OCI-LY3 (cell line): ENCODE data around the gene EFCAB13.

ENCODE experiments used
- H2AFZ ChIP-seq: fragments of 200-600, 300-600 bp; shearing (Covaris generic); 2 replicates; pipeline ENCODE4 v1.6.0; 2014; ENCODE audit warnings: antibody characterized with exemption, low read depth, low read length
- H3K27ac ChIP-seq: fragments of 200-600, 300-600 bp; sonication (generic); 2 replicates; pipeline ENCODE4 v1.5.1; 2014; ENCODE audit warnings: mild to moderate bottlenecking, low read length, moderate library complexity, mixed read lengths
- H3K27me3 ChIP-seq: fragments of 200-600, 300-600 bp; sonication (generic); 2 replicates; pipeline ENCODE4 v1.6.1; 2014; ENCODE audit warnings: low read depth, low read length, mixed read lengths
- H3K36me3 ChIP-seq: fragments of 200-600, 300-600 bp; sonication (generic); replicated peaks from 2 replicates; pipeline ENCODE3; 2014; ENCODE audit warnings: low read depth, low read length, mixed read lengths
- H3K4me1 ChIP-seq: fragments of 300-600, 200-600 bp; sonication (generic); 2 replicates; pipeline ENCODE4 v1.6.1; 2014; ENCODE audit warnings: low read length, mixed read lengths
- H3K4me2 ChIP-seq: fragments of 200-600, 300-600 bp; sonication (generic); 2 replicates; pipeline ENCODE4 v1.6.1; 2014; ENCODE audit warnings: low read length, mixed read lengths
- H3K4me3 ChIP-seq: fragments of 300-600, 200-600 bp; sonication (generic); 2 replicates; pipeline ENCODE4 v1.5.1; 2014; ENCODE audit warnings: antibody characterized with exemption, mild to moderate bottlenecking, low read length, moderate library complexity
- H3K79me2 ChIP-seq: fragments of 300-600, 200-600 bp; shearing (Covaris generic); 2 replicates; pipeline ENCODE4 v1.6.1; 2014; ENCODE audit warnings: mild to moderate bottlenecking, low read length, mixed read lengths
- H3K9ac ChIP-seq: fragments of 300-600, 200-600 bp; shearing (Covaris generic); 2 replicates; pipeline ENCODE4 v1.6.0; 2014; ENCODE audit warnings: mild to moderate bottlenecking, low read length, moderate library complexity
- H3K9me3 ChIP-seq: fragments of 200-600, 300-600 bp; shearing (Covaris generic); 2 replicates; pipeline ENCODE4 v1.6.1; 2014; ENCODE audit warnings: low read length, mixed read lengths; ENCODE audit not compliant: insufficient read depth
- H4K20me1 ChIP-seq: fragments of 200-600, 300-600 bp; sonication (generic); 2 replicates; pipeline ENCODE4 v1.6.1; 2016; ENCODE audit warnings: low read length, mixed read lengths; ENCODE audit not compliant: insufficient read depth
- CTCF ChIP-seq: fragments of 200-600, 300-600 bp; sonication (generic); IDR thresholded peaks from 2 replicates; pipeline ENCODE4 v1.5.1; 2014; ENCODE audit warnings: antibody characterized with exemption, low read length, low read depth
- EZH2phosphoT487 ChIP-seq: fragments of 200-600 bp; shearing (Covaris generic); IDR thresholded peaks from 2 replicates; pipeline ENCODE4 v1.6.1; 2018; ENCODE audit warnings: antibody characterized with exemption, mixed run types, low read depth

The EFCAB13 gene

GRCh38 chr17:47295037-47295873 lies 28.5 kb upstream of the EFCAB13 start:
- H3K27ac ChIP-seq: no peak overlapping the region
- H3K36me3 ChIP-seq: no peaks in the 10 kb centered on the region
- no peak overlapping the region for H3K4me3 ChIP-seq
- H2AFZ ChIP-seq: no peak overlapping the region
- H4K20me1 ChIP-seq: no peaks in the 10 kb centered on the region
- no peak overlapping the region for H3K9ac ChIP-seq
- TF ChIP-seq EZH2phosphoT487: no peak
- TF ChIP-seq CTCF: no peak
- H3K4me2 ChIP-seq: no peak overlapping the region
- H3K4me1 ChIP-seq: peaks cover 9% of the 10 kb centered on the region
- H3K9me3 ChIP-seq: no peaks in the 10 kb centered on the region
- H3K79me2 ChIP-seq: no peaks in the 10 kb centered on the region
- H3K27me3 ChIP-seq: no peaks in the 10 kb centered on the region

- Histone ChIP-seq H3K4me3 (no peak overlapping the region), H3K4me2 (no peak overlapping the region), H3K27ac (no peak overlapping the region), H3K79me2 (no peaks in the 10 kb centered on the region), H3K9ac (no peak overlapping the region), H2AFZ (no peak overlapping the region), H4K20me1 (no peaks in the 10 kb centered on the region), H3K36me3 (no peaks in the 10 kb centered on the region), H3K4me1 (peaks cover 14% of the 10 kb centered on the region), H3K9me3 (no peaks in the 10 kb centered on the region), H3K27me3 (no peaks in the 10 kb centered on the region)
- TF ChIP-seq CTCF (no peak), EZH2phosphoT487 (no peak)
These were observed 27.9 kb upstream of the EFCAB13 start for GRCh38 chr17:47295874-47296255.

GRCh38 chr17:47297661-47298400 lies 25.9 kb upstream of the EFCAB13 start:
- Histone ChIP-seq H3K36me3 (no peaks in the 10 kb centered on the region), H2AFZ (no peak overlapping the region), H3K4me2 (no peak overlapping the region), H3K79me2 (no peaks in the 10 kb centered on the region), H3K27me3 (no peaks in the 10 kb centered on the region), H4K20me1 (no peaks in the 10 kb centered on the region), H3K4me3 (no peak overlapping the region), H3K9ac (no peak overlapping the region), H3K27ac (no peak overlapping the region), H3K4me1 (peaks cover 33% of the 10 kb centered on the region), H3K9me3 (no peaks in the 10 kb centered on the region)
- TF ChIP-seq CTCF (no peak), EZH2phosphoT487 (no peak)

- no peaks in the 10 kb centered on the region for H3K79me2 ChIP-seq
- no peaks in the 10 kb centered on the region for H3K9me3 ChIP-seq
- no peak overlapping the region for H2AFZ ChIP-seq
- H3K27me3 ChIP-seq: no peaks in the 10 kb centered on the region
- no peak for TF ChIP-seq EZH2phosphoT487
- TF ChIP-seq CTCF: no peak
- peaks cover 33% of the 10 kb centered on the region for H3K4me1 ChIP-seq
- H3K27ac ChIP-seq: no peak overlapping the region
- H4K20me1 ChIP-seq: no peaks in the 10 kb centered on the region
- no peak overlapping the region for H3K4me3 ChIP-seq
- H3K36me3 ChIP-seq: no peaks in the 10 kb centered on the region
- no peak overlapping the region for H3K4me2 ChIP-seq
- H3K9ac ChIP-seq: no peak overlapping the region
These were observed 25.0 kb upstream of the EFCAB13 start for GRCh38 chr17:47298712-47299111.
